B cell (primary cell): Measurements from ENCODE around the gene MTFR2. TPM values are rescaled to one million over a fixed set of nuclear protein-coding genes. Genes with fewer than 3 reads are reported as not detected.
A peak's percentile ranks its signal among the peaks of the same experiment; 100 is the strongest.

Experiments
- ATAC-seq: fragments of 200-7000 bp; cut with Tn5 transposase; one replicate; pipeline ENCODE4 v1.10.0; 2021; ENCODE audit warnings: low read depth, mild to moderate bottlenecking, moderate number of reproducible peaks, moderate library complexity
- CTCF ChIA-PET: fragments of 350-600 bp; sonication (Branson Sonifier 250); formaldehyde crosslinking; loops from one replicate; lab custom pipeline; 2021; ENCODE audit warnings: antibody characterized with exemption, inconsistent platforms; lab: Charles Lee
- POLR2A ChIA-PET: fragments of 350-600 bp; sonication (Branson Sonifier 250); formaldehyde crosslinking; loops from one replicate; lab custom pipeline; 2021; ENCODE audit warnings: antibody characterized with exemption; lab: Charles Lee
- DNase-seq: peaks from one replicate; pipeline ENCODE4 v3.0.0; 2013
- H2AFZ ChIP-seq: 2 replicates; pipeline ENCODE4 v1.6.1; 2012; ENCODE audit warnings: mild to moderate bottlenecking, low read depth, low read length; ENCODE audit not compliant: insufficient read depth, poor library complexity, severe bottlenecking
- H3K27ac ChIP-seq, 2 donors: 1 replicate in 1 of 2; 2 replicates in 1 of 2; pipeline ENCODE4 v1.5.1; 2012 to 2013; ENCODE audit warnings: low read length in 2 of 2, mild to moderate bottlenecking in 2 of 2, moderate library complexity in 1 of 2
- H3K27me3 ChIP-seq, 4 experiments: fragments of 200-600 bp in 1 of 4; sonication (generic) in 1 of 4; replicated peaks in 1 of 4; 1 replicate in 2 of 4; 2 replicates in 2 of 4; pipeline versions ENCODE4 v1.6.1 to v1.7.0; 2013 to 2016; ENCODE audit warnings: low read length in 3 of 4, mild to moderate bottlenecking in 2 of 4, mixed read lengths in 1 of 4, moderate library complexity in 1 of 4; ENCODE audit not compliant: insufficient read depth in 4 of 4, control insufficient read depth in 3 of 4; ENCODE audit errors: control extremely low read depth in 1 of 4
- H3K36me3 ChIP-seq, 2 experiments: replicated peaks in 1 of 2; 1 replicate in 1 of 2; 2 replicates in 1 of 2; pipeline versions ENCODE4 v1.6.1 to v1.7.1; 2013; ENCODE audit warnings: low read length in 1 of 2; ENCODE audit not compliant: insufficient read depth in 2 of 2, control insufficient read depth in 1 of 2; ENCODE audit errors: control extremely low read depth in 1 of 2, extremely low read depth in 1 of 2
- H3K4me1 ChIP-seq, 2 donors: fragments of 200-600 bp in 1 of 2; sonication (generic) in 1 of 2; 1 replicate in 1 of 2; 2 replicates in 1 of 2; pipeline versions ENCODE4 v1.5.1 to v1.6.1; 2013 to 2017; ENCODE audit warnings: low read length in 2 of 2; ENCODE audit not compliant: control insufficient read depth in 2 of 2, insufficient read depth in 2 of 2
- H3K4me2 ChIP-seq: replicated peaks from 2 replicates; pipeline ENCODE3; 2012; ENCODE audit warnings: mild to moderate bottlenecking, low read depth, low read length; ENCODE audit not compliant: poor library complexity, severe bottlenecking
- H3K4me3 ChIP-seq, 5 experiments: fragments of 200-600 bp in 1 of 5; sonication (generic) in 1 of 5; 1 replicate in 3 of 5; 2 replicates in 2 of 5; pipeline versions ENCODE4 v1.5.1 to v1.7.0; 2011 to 2016; ENCODE audit warnings: low read length in 4 of 5, mild to moderate bottlenecking in 4 of 5, low read depth in 2 of 5, control low read depth in 1 of 5, moderate library complexity in 1 of 5; ENCODE audit not compliant: insufficient read depth in 1 of 5; ENCODE audit errors: control extremely low read depth in 1 of 5, extremely low read depth in 1 of 5
- H3K79me2 ChIP-seq: fragments of 200-600 bp; sonication (generic); one replicate; pipeline ENCODE4 v1.6.0; 2016; ENCODE audit warnings: low read length; ENCODE audit not compliant: control insufficient read depth, insufficient read depth
- H3K9ac ChIP-seq: fragments of 200-600 bp; sonication (generic); 2 replicates; pipeline ENCODE4 v1.6.1; 2017; ENCODE audit warnings: mild to moderate bottlenecking, low read length, moderate library complexity
- H3K9me3 ChIP-seq, 3 donors: one replicate each; pipeline versions ENCODE4 v1.6.1 to v1.7.1; 2013; ENCODE audit warnings: low read length in 2 of 3; ENCODE audit not compliant: control insufficient read depth in 2 of 3, insufficient read depth in 1 of 3; ENCODE audit errors: control extremely low read depth in 1 of 3
- H4K20me1 ChIP-seq: 2 replicates; pipeline ENCODE4 v1.6.0; 2012; ENCODE audit warnings: mild to moderate bottlenecking, low read length; ENCODE audit not compliant: insufficient read depth, control insufficient read depth, poor library complexity, severe bottlenecking
- H3K27ac Mint-ChIP-seq: one replicate; pipeline ENCODE4 v1.8.0; 2021; ENCODE audit warnings: mixed read lengths
- H3K27me3 Mint-ChIP-seq: one replicate; pipeline ENCODE4 v1.8.0; 2021; ENCODE audit warnings: mixed read lengths
- H3K4me1 Mint-ChIP-seq: one replicate; pipeline ENCODE4 v1.8.0; 2021; ENCODE audit warnings: mixed read lengths
- H3K4me3 Mint-ChIP-seq: one replicate; pipeline ENCODE4 v1.8.0; 2021; ENCODE audit warnings: mixed read lengths
- H3K9me3 Mint-ChIP-seq: one replicate; pipeline ENCODE4 v1.8.0; 2022; ENCODE audit warnings: mixed read lengths; ENCODE audit not compliant: insufficient read depth
- CTCF ChIP-seq: fragments of 200-600 bp; IDR thresholded peaks from one replicate; pipeline ENCODE4 v1.8.0; 2022; ENCODE audit warnings: antibody characterized with exemption, mild to moderate bottlenecking
- EZH2 ChIP-seq: IDR thresholded peaks from 2 replicates; pipeline ENCODE4 v1.6.1; 2012; ENCODE audit warnings: borderline replicate concordance, low read depth, mild to moderate bottlenecking, moderate library complexity, low read length; ENCODE audit not compliant: insufficient read depth, poor library complexity, severe bottlenecking
- WGBS: methylation state at CpG from one replicate; pipeline ENCODE4 v1.1.5; 2013; ENCODE audit warnings: missing lambda C conversion rate; ENCODE audit not compliant: insufficient coverage; 5-methylcytosine and 5-hydroxymethylcytosine counted together
- intact Hi-C: fragments of 100-400 bp; cut with micrococcal nuclease; formaldehyde crosslinking; loops from one replicate; pipeline ENCODE4 v1.10.0; 2022
- polyA minus RNA-seq: library from RNA; depleted of rRNA, polyadenylated mRNA; stranded (reverse); fragments of >200 nt; gene quantifications from 2 replicates; pipeline ENCODE4 v1.2.3, GENCODE V29; 2012
- polyA plus RNA-seq: library from polyadenylated mRNA; depleted of rRNA; stranded (reverse); fragments of >200 nt; gene quantifications from 2 replicates; pipeline ENCODE4 v1.2.3, GENCODE V29; 2012
- total RNA-seq, 2 donors: library from RNA; stranded (reverse); fragments of 120-200 nt in 1 of 2; gene quantifications; 1 replicate in 1 of 2; 2 replicates in 1 of 2; pipeline versions ENCODE4 v1.2.3 to v1.2.4, GENCODE V29; 2013 to 2022

MTFR2 gene
- total RNA-seq = 3.9 and 4.0 TPM in 2 replicates
- 1.5 TPM for total RNA-seq (2013)
- 2.0 and 2.2 TPM in 2 replicates for polyA plus RNA-seq
- 1.5 TPM in 1 of 2 replicates, not detected in the other for polyA minus RNA-seq

- no peak for TF ChIP-seq CTCF
- no peak for TF ChIP-seq EZH2
- Histone ChIP-seq H2AFZ (peak within 1 kb of the TSS; percentile 93), H4K20me1 (no peaks in the 10 kb centered on the region), H3K36me3 (no peaks in the 10 kb centered on the region), H3K4me2 (peak within 1 kb of the TSS; percentile 92), H3K4me1 (peaks cover 15 to 16% of the 10 kb centered on the region in 2 donors), H3K27me3 (no peaks in the 10 kb centered on the region), H3K9me3 (no peaks in the 10 kb centered on the region), H3K4me3 (peak within 1 kb of the TSS; percentile 49 to 91 (median 83)), H3K27ac (peak within 1 kb of the TSS in 1 of 2 donors; percentile 20), H3K9ac (peak within 1 kb of the TSS; percentile 81), H3K79me2 (no peaks in the 10 kb centered on the region)
- Mint-ChIP-seq H3K9me3 (no peaks in the 10 kb centered on the region), H3K27me3 (no peaks in the 10 kb centered on the region), H3K27ac (peak within 1 kb of the TSS; percentile 81), H3K4me1 (peaks cover 33% of the 10 kb centered on the region), H3K4me3 (peak within 1 kb of the TSS; percentile 93)
- ChIA-PET CTCF (interaction anchor here (1.2 to 2.8 kb wide), 5 partner anchors 24 to 799 kb away, joined by 3 to 18 read pairs (median 4); partner anchors contain the start of genes BCLAF1 and MAP3K5), POLR2A (interaction anchor here (2.0 to 2.1 kb wide), 2 partner anchors 39 to 752 kb away, joined by 7 to 27 read pairs; partner anchors contain the start of genes AHI1 and BCLAF1)
- DNase-seq (peak; percentile 97), ATAC-seq (peak; percentile 97)
- under 1% methylated on average over 57 of the region's 59 CpGs for WGBS
- intact Hi-C loops = loop anchor here (1.0 kb wide), 3 partner anchors 38 to 1196 kb away; partner anchors contain the start of genes AHI1 and HBS1L
These were observed at the start of gene MTFR2 for GRCh38 chr6:136249811-136250685. TSS of gene MTFR2 (minus strand) at chr6:136250311. CDS start at chr6:136249099, 1,212 bp downstream.
